Gastroesophageal sphincter (tissue), 4 donors: ENCODE results near the gene KRTAP2-2. TPM values are rescaled to one million over a fixed set of nuclear protein-coding genes. Genes with fewer than 3 reads are reported as not detected.
"Not testable (repeated sequence)": the region's sequence is repeated elsewhere in the genome, so short reads cannot be mapped to it uniquely, and the experiment has no call there.

ENCODE experiments used
- ATAC-seq: fragments of 150-250 bp; one replicate; pipeline ENCODE4 v1.9.1; 2016; ENCODE audit warnings: mild to moderate bottlenecking, moderate library complexity
- H3K27ac ChIP-seq, 4 donors: fragments of 200-600 bp; sonication (generic) in 3 of 4; 1 replicate in 3 of 4; 2 replicates in 1 of 4; pipeline ENCODE4 v1.5.1; 2016 to 2019
- H3K27me3 ChIP-seq: fragments of 200-600 bp; sonication (generic); one replicate; pipeline ENCODE4 v1.5.1; 2019
- H3K36me3 ChIP-seq, 2 donors: fragments of 200-600 bp; sonication (generic); one replicate each; pipeline ENCODE4 v1.5.1; 2019; ENCODE audit warnings: control low read depth in 1 of 2
- H3K4me1 ChIP-seq, 3 donors: fragments of 200-600 bp; sonication (generic); 1 replicate in 2 of 3; 2 replicates in 1 of 3; pipeline ENCODE4 v1.5.1; 2016 to 2019; ENCODE audit warnings: control low read depth in 2 of 3
- H3K4me3 ChIP-seq, 2 donors: fragments of 200-600 bp; sonication (generic); one replicate each; pipeline ENCODE4 v1.5.1; 2019; ENCODE audit warnings: mild to moderate bottlenecking in 1 of 2, moderate library complexity in 1 of 2
- H3K9me3 ChIP-seq, 3 donors: fragments of 200-600 bp; sonication (generic); one replicate each; pipeline ENCODE4 v1.5.1; 2017 to 2019; ENCODE audit warnings: control low read depth in 2 of 3
- CTCF ChIP-seq, 4 experiments: fragments of 200-600 bp in 2 of 4; fragments of 450-650 bp in 2 of 4; sonication (generic) in 1 of 4; IDR thresholded peaks; one replicate each; pipeline ENCODE4 v1.5.1; 2017 to 2019; ENCODE audit warnings: antibody characterized with exemption in 4 of 4, mild to moderate bottlenecking in 2 of 4, moderate library complexity in 2 of 4
- EP300 ChIP-seq: sonication (generic); formaldehyde crosslinking; IDR thresholded peaks from one replicate; pipeline ENCODE4 v1.6.1; 2017; ENCODE audit warnings: antibody characterized with exemption, mild to moderate bottlenecking
- POLR2A ChIP-seq, 2 donors: fragments of 450-650 bp; IDR thresholded peaks; one replicate each; pipeline ENCODE4 v1.6.1; 2017; ENCODE audit warnings: antibody characterized with exemption in 2 of 2, mild to moderate bottlenecking in 2 of 2, moderate library complexity in 1 of 2
- POLR2AphosphoS5 ChIP-seq: sonication (generic); formaldehyde crosslinking; IDR thresholded peaks from one replicate; pipeline ENCODE4 v1.6.1; 2017; ENCODE audit warnings: antibody characterized with exemption
- WGBS, 2 donors: methylation state at CpG; one replicate each; pipeline ENCODE4 v1.1.5; 2018; ENCODE audit warnings: low coverage in 1 of 2; 5-methylcytosine and 5-hydroxymethylcytosine counted together
- total RNA-seq, 4 donors: library from RNA; depleted of rRNA; stranded (reverse); fragments of >200 nt; gene quantifications; one replicate each; pipeline ENCODE4 v1.1.0, GENCODE V29; 2016

The KRTAP2-2 gene
- total RNA-seq, 4 donors from 2014 or later = not detected

DNA sequence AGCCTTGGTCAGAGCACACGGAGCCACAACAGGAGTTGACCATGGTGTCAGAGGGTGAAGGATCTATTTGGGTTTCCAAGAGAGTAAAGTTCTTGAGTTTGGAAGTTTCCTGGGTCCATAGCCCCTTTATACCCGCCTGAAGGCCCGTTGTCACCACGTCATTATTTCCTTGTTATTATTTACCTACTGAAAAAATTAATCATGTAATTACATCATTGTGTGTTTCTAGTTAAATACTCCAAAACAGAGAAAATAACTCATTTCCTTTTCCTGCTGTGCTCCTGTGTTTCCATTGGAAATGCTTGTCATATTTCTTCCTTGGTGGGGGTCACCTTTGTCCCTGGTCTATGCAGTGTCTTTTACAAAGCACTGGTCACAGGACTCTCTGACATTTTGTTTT is 43.0 kb upstream of the KRTAP2-2 start, which contains the start of gene KRTAP4-8:
Gene KRTAP4-8, minus strand, starts transcription at position 101 of the 400 bp plus-strand sequence. Its CDS starts 58 bp downstream, at position 43.
- WGBS, 2 donors = 49 to 93% methylated on average over 2 to 4 of the region's 4 CpGs
- no peaks in the 10 kb centered on the region for H3K4me1 ChIP-seq
- no peaks in the 10 kb centered on the region for H3K36me3 ChIP-seq
- H3K9me3 ChIP-seq = no peaks in the 10 kb centered on the region
- no peak for ATAC-seq
- H3K27me3 ChIP-seq = peaks cover 26% of the 10 kb centered on the region
- no peak within 1 kb of the TSS for H3K27ac ChIP-seq
- TF ChIP-seq EP300 (no peak), POLR2A (IDR thresholded peaks at IDR 0.05) (no peak), CTCF (IDR thresholded peaks at IDR 0.05) (no peak), POLR2AphosphoS5 (no peak)
- H3K4me3 ChIP-seq = no peak within 1 kb of the TSS

GRCh38 chr17:41096055-41096454 is 41.0 kb upstream of the KRTAP2-2 start:
- Histone ChIP-seq H3K4me3 (no peak overlapping the region), H3K9me3 (no peaks in the 10 kb centered on the region), H3K27me3 (peaks cover 19% of the 10 kb centered on the region), H3K36me3 (no peaks in the 10 kb centered on the region), H3K27ac (no peak overlapping the region), H3K4me1 (no peaks in the 10 kb centered on the region)
- 84 to 85% methylated on average over 5 to 7 of the region's 7 CpGs for WGBS, 2 donors
- TF ChIP-seq CTCF (IDR thresholded peaks at IDR 0.05) (no peak), EP300 (no peak), POLR2AphosphoS5 (no peak), POLR2A (IDR thresholded peaks at IDR 0.05) (no peak)
- ATAC-seq = no peak

DNA sequence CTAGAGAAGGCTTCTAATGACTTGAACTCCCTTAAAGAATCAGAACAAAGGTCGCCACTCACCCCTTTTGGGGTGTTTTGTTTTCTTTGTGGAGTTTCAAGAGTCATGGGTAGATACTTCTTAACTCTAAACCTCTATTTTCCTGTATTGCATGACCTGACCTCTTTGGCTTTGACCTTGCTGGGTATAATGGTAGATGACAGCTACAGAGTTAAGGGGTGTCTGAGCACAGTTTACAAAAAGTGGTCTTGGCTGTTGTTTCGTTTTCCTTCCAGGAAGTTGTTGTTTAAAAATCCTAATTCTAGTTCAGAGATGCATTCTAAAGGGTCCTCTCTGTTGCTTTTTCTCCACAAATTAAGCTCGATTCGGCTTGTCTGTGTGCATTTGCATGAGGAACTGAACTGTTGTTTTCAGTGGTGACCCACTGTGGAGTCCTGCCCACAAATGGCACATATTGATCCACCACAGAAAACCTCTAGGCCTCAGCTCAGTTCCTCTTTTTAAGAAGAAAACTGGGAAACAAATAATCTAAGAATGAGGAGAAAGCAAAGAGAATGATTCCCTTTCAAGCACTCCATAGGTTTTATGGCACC is 33.8 kb upstream of the KRTAP2-2 start:
- H3K9me3 ChIP-seq, H3K4me1 ChIP-seq, H3K36me3 ChIP-seq, H3K4me3 ChIP-seq, H3K27ac ChIP-seq, H3K27me3 ChIP-seq, ATAC-seq: not testable (repeated sequence)
- 57 to 58% methylated on average over 4 of the region's 4 CpGs for WGBS, 2 donors

- WGBS, 2 donors = 63% methylated on average over 2 of the region's 14 CpGs; no CpG with 5 or more reads in 1 of the 2 donors
Measured at GRCh38 chr17:41084100-41084856, 29.2 kb upstream of the KRTAP2-2 start, which contains the start of gene KRTAP4-7. Gene KRTAP4-7, plus strand, starts transcription at chr17:41084150. Its CDS starts 57 bp downstream, at chr17:41084207.

GRCh38 chr17:41083427-41083826 is 28.4 kb upstream of the KRTAP2-2 start:
- H3K4me3 ChIP-seq, H3K27me3 ChIP-seq, ATAC-seq, H3K27ac ChIP-seq, H3K9me3 ChIP-seq, H3K36me3 ChIP-seq, H3K4me1 ChIP-seq: not testable (repeated sequence)
- 44% methylated on average over 2 of the region's 2 CpGs; no CpG with 5 or more reads in 1 of the 2 donors for WGBS, 2 donors

More at GRCh38 chr17:41084100-41084856, 29.2 kb upstream of the KRTAP2-2 start, which contains the start of gene KRTAP4-7:
- ATAC-seq, H3K4me1 ChIP-seq, H3K27ac ChIP-seq, H3K36me3 ChIP-seq, H3K4me3 ChIP-seq, H3K27me3 ChIP-seq, H3K9me3 ChIP-seq: not testable (repeated sequence)

DNA sequence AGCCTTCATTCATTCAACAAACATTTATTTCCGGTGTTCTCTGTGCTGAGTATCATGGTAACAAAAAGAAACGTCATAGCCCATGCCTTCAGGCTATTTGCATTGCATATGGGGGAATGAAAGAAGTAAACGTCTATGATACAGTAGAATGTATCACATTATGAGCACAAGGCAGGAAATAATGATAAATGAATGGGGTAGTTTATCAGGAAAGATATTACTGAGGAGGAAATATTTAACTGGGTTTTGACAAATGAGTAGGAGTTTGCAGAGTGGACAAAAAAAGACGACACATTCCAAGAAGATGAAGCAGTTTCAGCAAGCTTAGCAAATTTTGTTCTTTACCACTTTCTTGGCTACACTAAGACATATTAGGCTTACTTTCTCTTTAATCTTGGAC is 27.6 kb upstream of the KRTAP2-2 start:
- H3K36me3 ChIP-seq = no peaks in the 10 kb centered on the region
- no peak overlapping the region for H3K27ac ChIP-seq
- 41 to 47% methylated on average over 4 of the region's 4 CpGs for WGBS, 2 donors
- no peak overlapping the region for H3K4me3 ChIP-seq
- ATAC-seq = no peak
- H3K9me3 ChIP-seq = no peaks in the 10 kb centered on the region
- H3K4me1 ChIP-seq = no peaks in the 10 kb centered on the region
- H3K27me3 ChIP-seq = no peaks in the 10 kb centered on the region
- TF ChIP-seq POLR2A (IDR thresholded peaks at IDR 0.05) = no peak
- TF ChIP-seq POLR2AphosphoS5 = no peak
- TF ChIP-seq EP300 = no peak
- TF ChIP-seq CTCF (IDR thresholded peaks at IDR 0.05) = no peak
